WTC11 (cell line): ENCODE data around the gene POLA1. TPM values are rescaled to one million over a fixed set of nuclear protein-coding genes. Genes with fewer than 3 reads are reported as not detected.

Source experiments
- ATAC-seq: fragments of 200-7000 bp; cut with Tn5 transposase; 2 replicates; pipeline ENCODE4 v1.10.0; 2021; ENCODE audit warnings: mild to moderate bottlenecking, moderate library complexity
- CTCF ChIA-PET: fragments of 300-600 bp; sonication (Branson Sonifier 250); formaldehyde crosslinking; loops from one replicate; lab custom pipeline; 2021; ENCODE audit warnings: antibody characterized with exemption; lab: Charles Lee
- POLR2A ChIA-PET: fragments of 350-600 bp; sonication (Branson Sonifier 250); formaldehyde crosslinking; loops from one replicate; lab custom pipeline; 2021; ENCODE audit warnings: antibody characterized with exemption; lab: Charles Lee
- DNase-seq: peaks from one replicate; pipeline ENCODE4 v3.0.0; 2021; ENCODE audit warnings: low spot score
- H3K27ac Mint-ChIP-seq: 2 replicates; pipeline ENCODE4 v1.8.0; 2021; ENCODE audit warnings: mixed read lengths
- H3K27me3 Mint-ChIP-seq: 2 replicates; pipeline ENCODE4 v1.8.0; 2021; ENCODE audit warnings: low read depth, mild to moderate bottlenecking, moderate library complexity, mixed read lengths
- H3K36me3 Mint-ChIP-seq: 2 replicates; pipeline ENCODE4 v1.8.0; 2021; ENCODE audit warnings: mixed read lengths
- H3K4me1 Mint-ChIP-seq: 2 replicates; pipeline ENCODE4 v1.8.0; 2022; ENCODE audit warnings: mixed read lengths
- H3K4me3 Mint-ChIP-seq: 2 replicates; pipeline ENCODE4 v1.8.0; 2021; ENCODE audit warnings: mild to moderate bottlenecking, moderate library complexity, mixed read lengths
- H3K9me3 Mint-ChIP-seq: 2 replicates; pipeline ENCODE4 v1.8.0; 2021; ENCODE audit warnings: mixed read lengths
- CBFB ChIP-seq: sonication (generic); formaldehyde crosslinking; IDR thresholded peaks from 2 replicates; pipeline ENCODE4 v1.8.1; 2022; ENCODE audit warnings: mild to moderate bottlenecking, low read depth, missing genetic modification reagents
- CREM ChIP-seq: sonication (generic); formaldehyde crosslinking; IDR thresholded peaks from 2 replicates; pipeline ENCODE4 v1.8.1; 2022; ENCODE audit warnings: mild to moderate bottlenecking, missing genetic modification reagents, moderate library complexity
- EMX1 ChIP-seq: fragments of 250-450 bp; sonication (Bioruptor Pico); IDR thresholded peaks from 2 replicates; pipeline ENCODE4 v1.8.0; 2021; ENCODE audit warnings: mild to moderate bottlenecking
- FOXP1 ChIP-seq: sonication (generic); formaldehyde crosslinking; IDR thresholded peaks from 2 replicates; pipeline ENCODE4 v1.8.0; 2022; ENCODE audit warnings: missing genetic modification reagents, mild to moderate bottlenecking, moderate library complexity, borderline replicate concordance
- MXD4 ChIP-seq: fragments of 250-450 bp; sonication (Bioruptor Pico); IDR thresholded peaks from 2 replicates; pipeline ENCODE4 v1.8.0; 2021; ENCODE audit warnings: mild to moderate bottlenecking, moderate library complexity, borderline replicate concordance
- NFATC4 ChIP-seq: fragments of 250-450 bp; sonication (Bioruptor Pico); IDR thresholded peaks from 2 replicates; pipeline ENCODE4 v1.9.0; 2021; ENCODE audit warnings: mild to moderate bottlenecking
- NFYB ChIP-seq: sonication (generic); formaldehyde crosslinking; conservative IDR thresholded peaks from 2 replicates; pipeline ENCODE4 v1.8.0; 2022; ENCODE audit warnings: low read depth, missing genetic modification reagents
- NR1H2 ChIP-seq: sonication (generic); formaldehyde crosslinking; IDR thresholded peaks from 2 replicates; pipeline ENCODE4 v1.9.0; 2021; ENCODE audit warnings: mild to moderate bottlenecking, moderate library complexity, missing genetic modification reagents
- PREB ChIP-seq: sonication (generic); formaldehyde crosslinking; IDR thresholded peaks from 2 replicates; pipeline ENCODE4 v1.8.1; 2022; ENCODE audit warnings: mild to moderate bottlenecking, missing genetic modification reagents, moderate library complexity, borderline replicate concordance
- PRRX2 ChIP-seq: fragments of 250-450 bp; sonication (Bioruptor Pico); IDR thresholded peaks from 2 replicates; pipeline ENCODE4 v1.8.0; 2021; ENCODE audit warnings: mild to moderate bottlenecking
- SMAD3 ChIP-seq: sonication (generic); formaldehyde crosslinking; IDR thresholded peaks from 2 replicates; pipeline ENCODE4 v1.8.0; 2022; ENCODE audit warnings: missing genetic modification reagents, mild to moderate bottlenecking, borderline replicate concordance
- SOX15 ChIP-seq: fragments of 250-450 bp; sonication (Bioruptor Pico); IDR thresholded peaks from 2 replicates; pipeline ENCODE4 v1.9.0; 2021; ENCODE audit warnings: mild to moderate bottlenecking
- TCF7 ChIP-seq: sonication (generic); formaldehyde crosslinking; IDR thresholded peaks from 2 replicates; pipeline ENCODE4 v1.8.0; 2022; ENCODE audit warnings: mild to moderate bottlenecking, low read depth, missing genetic modification reagents, moderate library complexity
- TEAD4 ChIP-seq: sonication (generic); formaldehyde crosslinking; IDR thresholded peaks from 2 replicates; pipeline ENCODE4 v1.8.0; 2022; ENCODE audit warnings: mild to moderate bottlenecking, missing genetic modification reagents
- ZMAT4 ChIP-seq: fragments of 250-450 bp; sonication (Bioruptor Pico); IDR thresholded peaks from 2 replicates; pipeline ENCODE4 v1.9.0; 2021; ENCODE audit warnings: mild to moderate bottlenecking
- ZNF317 ChIP-seq: sonication (generic); formaldehyde crosslinking; IDR thresholded peaks from 2 replicates; pipeline ENCODE4 v1.8.1; 2023; ENCODE audit warnings: low read depth, mild to moderate bottlenecking, moderate library complexity, missing genetic modification reagents, borderline replicate concordance
- ZNF416 ChIP-seq: fragments of 250-450 bp; sonication (Bioruptor Pico); IDR thresholded peaks from 2 replicates; pipeline ENCODE4 v1.9.0; 2021; ENCODE audit warnings: mild to moderate bottlenecking, inconsistent platforms
- ZNF423 ChIP-seq: fragments of 250-450 bp; sonication (Bioruptor Pico); IDR thresholded peaks from 2 replicates; pipeline ENCODE4 v2.1.2; 2022; ENCODE audit warnings: mild to moderate bottlenecking, moderate library complexity
- ZNF671 ChIP-seq: fragments of 250-450 bp; sonication (Bioruptor Pico); IDR thresholded peaks from 2 replicates; pipeline ENCODE4 v1.8.0; 2021; ENCODE audit warnings: mild to moderate bottlenecking
- ZSCAN18 ChIP-seq: fragments of 250-450 bp; sonication (Bioruptor Pico); IDR thresholded peaks from 2 replicates; pipeline ENCODE4 v2.1.2; 2022; ENCODE audit warnings: mild to moderate bottlenecking, moderate library complexity
- total RNA-seq: library from RNA; stranded (reverse); gene quantifications from 3 replicates; pipeline ENCODE4 v1.2.3, GENCODE V29; 2021
- TF ChIP-seq, protein P1 (sequence below): sonication (generic); formaldehyde crosslinking; IDR thresholded peaks from 2 replicates; pipeline ENCODE4 v1.8.0; 2022; ENCODE audit warnings: mild to moderate bottlenecking, missing genetic modification reagents
- TF ChIP-seq, protein P2 (sequence below): fragments of 250-450 bp; sonication (Bioruptor Pico); IDR thresholded peaks from 2 replicates; pipeline ENCODE4 v1.9.0; 2021; ENCODE audit warnings: moderate library complexity, mild to moderate bottlenecking, inconsistent platforms, borderline replicate concordance
- TF ChIP-seq, protein P3 (sequence below): sonication (generic); formaldehyde crosslinking; IDR thresholded peaks from 2 replicates; pipeline ENCODE4 v1.8.1; 2023; ENCODE audit warnings: mild to moderate bottlenecking, missing genetic modification reagents, moderate library complexity

POLA1 gene
- total RNA-seq, 1 experiment from 2014 or later = 29.9 TPM

GRCh38 chrX:24900234-24900633 lies 206.5 kb downstream of the POLA1 start:
- no peak overlapping the region for H3K4me3 Mint-ChIP-seq
- 0 out of 2 replicates have a peak, but pooled peaks cover 2% of the 10 kb centered on the region for H3K36me3 Mint-ChIP-seq
- CTCF ChIA-PET = no interaction called here
- no peak for TF ChIP-seq FOXP1
- TF ChIP-seq EMX1 (CRISPR knock-in tag) = no peak
- TF ChIP-seq CBFB = no peak
- TF ChIP-seq, protein P1, sequence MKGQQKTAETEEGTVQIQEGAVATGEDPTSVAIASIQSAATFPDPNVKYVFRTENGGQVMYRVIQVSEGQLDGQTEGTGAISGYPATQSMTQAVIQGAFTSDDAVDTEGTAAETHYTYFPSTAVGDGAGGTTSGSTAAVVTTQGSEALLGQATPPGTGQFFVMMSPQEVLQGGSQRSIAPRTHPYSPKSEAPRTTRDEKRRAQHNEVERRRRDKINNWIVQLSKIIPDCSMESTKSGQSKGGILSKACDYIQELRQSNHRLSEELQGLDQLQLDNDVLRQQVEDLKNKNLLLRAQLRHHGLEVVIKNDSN = no peak
- TF ChIP-seq NFYB (CRISPR knock-in tag) = no peak
- no peak for TF ChIP-seq NR1H2 (CRISPR knock-in tag)
- no peak for TF ChIP-seq SOX15 (CRISPR knock-in tag)
- TF ChIP-seq ZNF671 (CRISPR knock-in tag) = no peak
- no peak for TF ChIP-seq ZNF416 (CRISPR knock-in tag)
- TF ChIP-seq NFATC4 (CRISPR knock-in tag) = no peak
- TF ChIP-seq, protein P2, sequence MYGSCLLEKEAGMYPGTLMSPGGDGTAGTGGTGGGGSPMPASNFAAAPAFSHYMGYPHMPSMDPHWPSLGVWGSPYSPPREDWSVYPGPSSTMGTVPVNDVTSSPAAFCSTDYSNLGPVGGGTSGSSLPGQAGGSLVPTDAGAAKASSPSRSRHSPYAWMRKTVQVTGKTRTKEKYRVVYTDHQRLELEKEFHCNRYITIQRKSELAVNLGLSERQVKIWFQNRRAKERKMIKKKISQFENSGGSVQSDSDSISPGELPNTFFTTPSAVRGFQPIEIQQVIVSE (CRISPR knock-in tag) = no peak
- TF ChIP-seq ZMAT4 (CRISPR knock-in tag) = no peak
- no peak for TF ChIP-seq TCF7
- no peak for TF ChIP-seq TEAD4 (CRISPR knock-in tag)
- TF ChIP-seq, protein P3, sequence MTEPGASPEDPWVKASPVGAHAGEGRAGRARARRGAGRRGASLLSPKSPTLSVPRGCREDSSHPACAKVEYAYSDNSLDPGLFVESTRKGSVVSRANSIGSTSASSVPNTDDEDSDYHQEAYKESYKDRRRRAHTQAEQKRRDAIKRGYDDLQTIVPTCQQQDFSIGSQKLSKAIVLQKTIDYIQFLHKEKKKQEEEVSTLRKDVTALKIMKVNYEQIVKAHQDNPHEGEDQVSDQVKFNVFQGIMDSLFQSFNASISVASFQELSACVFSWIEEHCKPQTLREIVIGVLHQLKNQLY = no peak
- no peak for TF ChIP-seq SMAD3
- no peak for TF ChIP-seq PREB (CRISPR knock-in tag)
- no peak for TF ChIP-seq ZSCAN18 (CRISPR knock-in tag)
- H3K27ac Mint-ChIP-seq = no peak overlapping the region
- DNase-seq = no peak
- H3K4me1 Mint-ChIP-seq = peaks cover 22% of the 10 kb centered on the region
- H3K27me3 Mint-ChIP-seq = no peaks in the 10 kb centered on the region
- POLR2A ChIA-PET = no interaction called here
- ATAC-seq = no peak
- H3K9me3 Mint-ChIP-seq = no peaks in the 10 kb centered on the region

DNA sequence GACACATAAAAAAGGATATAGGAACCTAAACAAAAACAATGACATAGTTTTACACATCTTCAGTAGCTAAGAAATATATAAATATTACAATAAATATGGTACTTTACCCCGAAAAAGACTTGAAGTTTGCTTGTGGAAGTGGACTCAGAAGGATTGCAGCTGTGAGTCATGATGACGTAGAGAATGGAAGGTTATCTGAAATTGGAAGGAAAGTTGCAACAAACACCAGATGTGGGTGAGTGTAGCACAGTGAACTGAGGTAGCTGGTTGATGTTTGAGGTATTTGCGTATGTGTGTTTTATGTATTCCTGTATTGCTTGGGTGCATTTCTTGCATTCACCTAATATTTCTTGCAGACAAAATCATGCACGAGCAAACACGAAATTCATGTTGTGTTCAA lies 209.1 kb downstream of the POLA1 start:
- Mint-ChIP-seq H3K4me3 (no peak overlapping the region), H3K4me1 (peaks cover 19% of the 10 kb centered on the region), H3K27ac (no peak overlapping the region), H3K36me3 (0 out of 2 replicates have a peak, but pooled peaks cover 6% of the 10 kb centered on the region), H3K27me3 (no peaks in the 10 kb centered on the region)
- ChIA-PET CTCF (no interaction called here), POLR2A (no interaction called here)
- no peak for ATAC-seq
- DNase-seq = no peak
- TF ChIP-seq CREM (CRISPR knock-in tag) (no peak), MXD4 (no peak), ZMAT4 (CRISPR knock-in tag) (no peak), PRRX2 (CRISPR knock-in tag) (no peak), ZNF317 (CRISPR knock-in tag) (no peak), ZNF423 (no peak), SOX15 (CRISPR knock-in tag) (no peak), CBFB (no peak)
- TF ChIP-seq, protein P1 = no peak
- TF ChIP-seq, all 79 proteins: peak for 0
- H3K9me3 Mint-ChIP-seq = no peaks in the 10 kb centered on the region
